Pulmonary artery endothelial cell (primary cell): ENCODE results near the gene SLC12A6. TPM values are rescaled to one million over a fixed set of nuclear protein-coding genes. Genes with fewer than 3 reads are reported as not detected.
"Not testable (repeated sequence)": the region's sequence is repeated elsewhere in the genome, so short reads cannot be mapped to it uniquely, and the experiment has no call there.

ENCODE experiments used
- DNase-seq: peaks from one replicate; pipeline ENCODE4 v3.0.0-alpha.2; 2011; ENCODE audit warnings: low read depth, low spot score
- total RNA-seq: library from RNA; depleted of rRNA; stranded (reverse); fragments of >200 nt; gene quantifications from 2 replicates; pipeline ENCODE4 v1.2.3, GENCODE V29; 2014

Gene SLC12A6
- total RNA-seq, 1 donor from 2014 or later, result 20.3 TPM

DNA sequence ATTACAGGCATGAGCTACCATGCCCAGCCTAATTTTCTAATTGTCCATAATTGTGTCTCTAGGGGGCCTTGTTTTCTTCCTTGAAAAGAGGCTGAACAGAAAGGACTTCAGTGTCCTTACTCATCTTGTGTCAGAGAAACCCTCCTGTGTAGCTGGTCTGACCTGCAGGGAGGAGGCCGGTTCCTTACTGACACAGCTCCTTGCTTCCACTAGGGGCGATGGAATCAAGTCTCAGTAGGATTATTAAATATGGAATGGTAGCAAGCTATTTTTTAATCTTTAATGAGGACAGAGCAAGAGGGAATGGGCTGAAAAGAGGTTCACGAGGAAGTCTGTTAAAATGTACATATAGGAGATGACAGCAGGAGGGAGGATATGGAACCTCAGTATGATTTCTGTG, 20.8 kb upstream of the SLC12A6 start:
- DNase-seq, result no peak

DNA sequence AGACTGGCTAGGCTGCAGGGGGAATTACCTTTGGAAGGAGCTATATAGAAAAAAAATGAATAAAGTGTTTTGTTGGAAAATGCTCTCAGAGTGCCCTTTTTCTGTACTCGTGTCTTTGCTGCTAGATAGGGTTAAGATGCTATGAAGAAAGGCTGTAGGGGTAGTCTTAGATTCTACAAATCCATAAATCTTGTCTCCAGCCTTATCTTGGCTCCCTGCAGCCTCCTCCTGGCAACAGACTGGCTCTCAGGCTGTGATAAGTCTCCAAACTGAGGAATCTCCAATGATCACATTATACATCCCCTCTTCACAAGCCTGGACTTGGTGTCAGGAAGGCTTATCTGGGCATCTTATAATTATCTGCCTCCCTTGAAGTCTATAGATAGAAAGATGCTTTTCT, 20.1 kb upstream of the SLC12A6 start:
- no peak for DNase-seq

DNA sequence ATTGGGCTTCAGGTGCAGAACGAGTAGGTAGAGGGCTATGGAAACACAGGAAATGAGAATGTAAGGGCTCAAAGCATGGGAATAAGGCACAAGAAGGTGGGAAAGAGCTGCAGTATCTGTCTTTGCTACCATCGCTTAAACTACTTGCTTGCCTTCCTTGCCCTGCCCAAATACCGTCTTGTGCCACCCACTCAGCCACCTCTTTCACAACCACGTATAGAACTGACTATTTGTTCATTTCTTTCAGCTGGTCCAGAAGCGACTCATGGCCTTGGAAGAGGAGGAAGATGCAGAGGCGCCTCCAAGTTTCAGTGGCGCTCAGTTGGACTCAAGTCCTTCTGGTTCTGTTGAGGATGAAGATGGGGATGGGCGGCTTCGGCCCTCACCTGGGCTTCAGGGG, 17.7 kb upstream of the SLC12A6 start:
- DNase-seq, result no peak

DNA sequence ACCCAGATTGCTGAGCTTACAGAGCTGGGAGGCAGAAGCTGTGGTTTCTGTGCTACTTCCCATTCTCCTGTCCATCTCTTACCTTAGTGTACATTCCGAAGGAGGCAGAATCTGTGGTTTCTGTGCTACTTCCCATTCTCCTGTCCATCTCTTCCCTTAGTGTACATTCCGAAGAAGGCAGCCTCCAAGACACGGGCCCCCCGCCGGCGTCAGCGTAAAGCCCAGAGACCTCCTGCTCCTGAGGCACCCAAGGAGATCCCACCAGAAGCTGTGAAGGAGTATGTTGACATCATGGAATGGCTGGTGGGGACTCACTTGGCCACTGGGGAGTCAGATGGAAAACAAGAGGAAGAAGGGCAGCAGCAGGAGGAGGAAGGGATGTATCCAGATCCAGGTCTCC, 16.7 kb upstream of the SLC12A6 start:
- DNase-seq, result no peak

DNA sequence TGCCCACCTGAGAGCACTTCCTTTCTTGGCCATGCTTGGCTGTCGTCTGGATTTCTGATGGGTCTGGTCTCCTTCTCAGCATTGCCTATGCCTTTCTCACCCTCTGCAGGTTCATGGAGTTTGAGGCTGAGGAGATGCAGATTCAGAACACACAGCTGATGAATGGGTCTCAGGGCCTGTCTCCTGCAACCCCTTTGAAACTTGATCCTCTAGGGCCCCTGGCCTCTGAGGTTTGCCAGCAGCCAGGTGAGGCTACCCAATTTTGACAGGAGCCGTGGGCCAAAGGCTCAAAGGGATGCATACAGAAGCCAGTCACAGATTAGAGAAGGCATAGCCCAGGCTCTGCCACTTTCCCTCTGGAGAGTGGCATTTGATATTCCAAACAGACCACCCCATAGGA, 16.0 kb upstream of the SLC12A6 start:
- DNase-seq, result no peak

DNA sequence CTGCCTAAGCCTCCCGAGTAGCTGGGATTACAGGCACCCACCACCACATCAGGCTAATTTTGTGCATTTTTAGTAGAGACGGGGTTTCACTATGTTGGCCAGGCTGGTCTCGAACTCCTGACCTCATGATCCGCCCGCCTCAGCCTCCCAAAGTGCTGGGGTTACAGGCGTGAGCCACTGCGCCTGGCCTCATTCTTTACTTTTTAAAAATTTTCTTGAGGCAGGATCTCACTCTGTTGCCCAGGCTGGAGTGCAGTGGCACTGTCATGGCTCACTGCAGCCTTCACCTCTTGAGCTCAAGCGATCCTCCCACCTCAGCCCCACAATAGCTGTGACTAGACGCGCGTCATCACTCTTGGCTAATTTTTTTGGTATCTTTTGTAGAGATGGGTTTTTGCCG, 15.4 kb upstream of the SLC12A6 start:
- DNase-seq, result not testable (repeated sequence)

DNA sequence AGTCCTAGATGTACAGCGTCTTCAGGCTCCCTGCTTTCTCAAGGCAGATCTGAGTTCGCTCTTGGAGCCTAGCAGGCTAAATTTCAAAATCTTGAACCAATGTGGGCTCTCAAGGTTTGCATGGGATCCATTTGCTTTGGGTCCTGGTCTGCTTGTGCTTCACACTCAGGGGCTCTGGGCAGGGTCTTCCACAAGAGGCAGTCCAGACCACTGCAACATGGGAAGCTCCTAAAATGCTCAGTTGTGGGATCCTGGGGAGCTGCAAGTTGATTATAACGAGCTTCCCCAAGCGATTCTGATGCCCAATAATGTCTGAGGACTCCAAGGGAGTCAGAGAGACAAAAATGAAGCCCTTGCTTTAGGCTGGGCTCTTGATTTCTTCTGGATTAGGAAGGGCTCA, 12.2 kb upstream of the SLC12A6 start:
- no peak for DNase-seq

DNA sequence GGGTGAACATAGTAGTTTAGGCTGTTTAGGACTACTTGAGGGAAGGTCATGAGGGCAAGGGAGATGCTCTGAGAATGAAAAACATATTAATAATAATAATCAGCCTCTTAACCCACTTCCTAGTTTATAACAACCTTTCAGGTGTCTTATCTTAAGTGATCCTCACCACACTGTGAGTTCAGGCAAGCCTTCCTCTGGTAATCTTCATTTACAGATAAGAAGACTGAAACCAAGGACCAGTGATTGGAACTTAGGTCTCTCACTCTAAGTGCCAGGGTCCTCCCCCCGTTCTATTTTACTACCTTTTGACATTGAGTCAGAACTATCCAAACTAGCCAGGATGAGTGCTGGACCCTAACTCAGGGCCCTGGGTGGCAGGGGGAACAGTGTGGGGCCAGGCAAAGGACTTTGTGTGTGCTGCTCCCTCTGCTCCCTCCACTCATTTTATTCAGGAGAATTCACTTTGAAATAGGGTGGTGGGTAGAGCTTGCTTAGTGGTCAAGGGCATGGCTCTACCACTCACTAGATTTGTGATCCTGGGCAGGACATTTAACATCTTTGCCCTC, 11.2 kb upstream of the SLC12A6 start:
- DNase-seq, result no peak

DNA sequence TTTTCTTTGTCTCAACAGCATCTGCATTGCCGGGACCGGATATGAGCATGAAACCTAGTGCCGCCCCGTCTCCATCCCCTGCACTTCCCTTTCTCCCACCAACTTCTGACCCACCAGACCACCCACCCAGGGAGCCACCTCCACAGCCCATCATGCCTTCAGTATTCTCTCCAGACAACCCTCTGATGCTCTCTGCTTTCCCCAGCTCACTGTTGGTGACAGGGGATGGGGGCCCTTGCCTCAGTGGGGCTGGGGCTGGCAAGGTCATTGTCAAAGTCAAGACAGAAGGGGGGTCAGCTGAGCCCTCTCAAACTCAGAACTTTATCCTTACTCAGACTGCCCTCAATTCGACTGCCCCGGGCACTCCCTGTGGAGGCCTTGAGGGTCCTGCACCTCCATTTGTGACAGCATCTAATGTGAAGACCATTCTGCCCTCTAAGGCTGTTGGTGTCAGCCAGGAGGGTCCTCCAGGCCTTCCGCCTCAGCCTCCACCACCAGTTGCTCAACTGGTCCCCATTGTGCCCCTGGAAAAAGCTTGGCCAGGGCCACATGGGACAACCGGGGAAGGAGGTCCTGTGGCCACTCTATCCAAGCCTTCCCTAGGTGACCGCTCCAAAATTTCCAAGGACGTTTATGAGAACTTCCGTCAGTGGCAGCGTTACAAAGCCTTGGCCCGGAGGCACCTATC, 10.5 kb upstream of the SLC12A6 start:
- no peak for DNase-seq

DNA sequence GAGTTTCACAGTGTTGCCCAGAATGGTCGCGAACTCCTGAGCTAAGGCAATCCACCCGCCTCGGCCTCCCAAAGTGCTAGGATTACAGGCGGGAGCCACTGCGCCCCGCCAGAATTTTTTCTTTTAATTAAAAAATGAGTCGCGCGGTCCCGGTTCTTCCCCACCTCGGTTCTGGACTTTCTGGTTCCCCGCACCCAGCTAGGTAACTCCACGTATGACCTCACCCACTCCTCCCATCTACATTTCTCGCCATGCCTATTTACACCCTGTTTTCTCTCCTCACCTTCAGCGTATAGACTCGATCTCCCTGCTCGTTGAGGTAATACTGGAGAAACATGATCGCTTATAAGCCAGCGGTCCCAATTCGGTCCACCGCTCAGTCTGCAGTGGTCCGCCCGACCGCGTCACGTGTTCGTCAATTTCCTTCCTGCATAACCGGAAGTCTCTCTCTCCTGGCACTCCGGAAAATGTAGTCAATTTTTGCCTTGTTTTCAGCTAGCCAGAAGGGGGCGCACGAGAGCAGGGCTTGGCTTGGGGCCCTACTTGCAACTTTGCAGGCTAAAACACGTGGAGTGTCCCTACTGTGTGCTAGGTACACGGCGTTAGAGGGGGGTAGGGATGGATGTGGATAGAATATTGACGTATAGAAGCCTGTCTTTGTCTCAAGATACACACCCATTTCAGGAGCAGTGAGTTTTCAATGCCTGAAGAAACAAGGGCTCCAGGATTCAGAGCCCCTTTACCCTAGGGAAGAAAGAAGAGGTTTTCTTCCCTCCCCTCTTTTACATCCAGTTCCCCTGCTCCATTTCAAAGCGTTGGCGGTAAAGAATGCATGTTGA, 5.4 kb upstream of the SLC12A6 start, which contains the start of the genes NOP10 and NUTM1:
NOP10 (minus strand) TSS at position 400 of the 839 bp plus-strand sequence; CDS start at position 337, 63 bp downstream.
NUTM1 (plus strand) TSS at position 579 of the 839 bp plus-strand sequence. CDS start 382 bp downstream, outside the sequence.
- peak; percentile 86 for DNase-seq

DNA sequence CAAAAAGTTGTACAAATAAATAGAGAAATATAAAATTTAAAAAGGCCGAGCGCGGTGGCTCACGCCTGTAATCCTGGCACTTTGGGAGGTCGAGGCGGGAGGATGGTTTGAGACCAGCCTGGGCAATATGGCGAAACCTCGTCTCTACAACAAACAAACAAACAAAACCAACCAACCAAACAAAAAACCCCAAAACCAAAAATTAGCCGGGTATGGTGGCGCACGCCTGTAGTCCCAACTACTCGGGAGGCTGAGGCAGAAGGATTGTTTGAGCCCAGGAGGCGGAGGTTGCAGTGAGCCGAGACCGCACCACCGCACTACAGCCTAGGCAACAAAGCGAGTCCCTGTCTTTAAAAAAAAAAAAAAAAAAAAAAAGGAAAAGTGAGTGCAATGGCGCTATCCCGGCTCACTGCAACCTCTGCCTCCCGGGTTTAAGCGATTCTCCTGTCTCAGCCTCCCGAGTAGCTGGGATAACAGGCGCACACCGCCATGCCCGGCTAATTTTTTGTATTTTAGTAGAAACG, 4.7 kb upstream of the SLC12A6 start:
- DNase-seq, result not testable (repeated sequence)

DNA sequence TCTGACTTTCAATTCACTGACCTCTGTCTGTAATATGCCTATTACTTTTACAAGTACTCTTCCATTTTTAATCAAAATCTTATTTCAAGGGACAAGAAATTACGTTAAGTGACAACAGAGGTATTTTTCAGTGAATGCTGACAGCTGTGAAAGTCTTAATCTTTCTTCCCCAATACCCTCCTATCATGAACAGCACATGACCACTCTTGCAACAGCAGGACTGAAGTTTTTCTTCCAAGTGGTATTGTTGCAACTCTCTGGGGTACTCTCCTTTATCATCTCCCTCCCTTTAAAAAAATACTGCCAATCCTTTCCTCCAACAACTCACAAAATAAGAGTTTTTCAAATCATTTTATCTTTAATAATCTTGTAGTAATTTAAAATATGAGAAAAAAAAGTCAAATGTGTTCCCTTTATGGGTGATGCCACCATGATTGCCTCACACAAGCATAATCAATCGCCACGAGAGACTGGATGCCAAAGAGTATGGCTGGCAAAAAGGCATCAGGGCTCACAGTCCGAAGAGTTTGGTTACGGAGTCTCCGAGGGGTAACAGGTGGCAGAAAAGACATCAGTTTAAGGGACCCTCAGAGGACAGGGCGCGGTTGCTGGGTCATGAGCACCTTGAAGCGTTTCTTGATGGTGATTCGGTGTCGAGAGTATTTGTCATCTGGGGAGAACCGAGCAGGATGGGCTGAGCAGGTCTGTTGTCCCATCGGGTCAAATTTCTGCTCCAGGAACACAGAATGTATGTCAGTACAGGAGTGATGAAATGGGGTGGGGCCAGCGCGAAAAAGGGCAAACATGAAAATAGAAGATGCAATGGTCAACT, 4.0 kb upstream of the SLC12A6 start:
- no peak for DNase-seq

DNA sequence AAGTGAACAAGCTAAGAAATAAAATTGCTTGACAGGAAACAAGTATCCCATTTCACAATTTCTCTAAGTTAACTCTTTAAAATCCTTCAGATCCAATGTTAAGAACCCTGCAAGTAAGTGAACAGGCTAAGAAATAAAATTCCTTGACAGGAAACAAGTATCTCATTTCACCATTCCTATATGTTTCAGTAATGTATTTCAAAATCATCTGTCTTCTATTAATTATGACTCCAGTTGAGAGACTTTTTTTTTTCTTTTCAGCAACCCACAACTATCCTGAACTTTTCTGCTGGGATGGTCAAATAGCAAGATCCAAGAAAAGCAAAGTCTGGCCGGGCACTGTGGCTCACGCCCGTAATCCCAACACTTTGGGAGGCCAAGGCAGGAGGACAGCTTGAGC, 2.4 kb upstream of the SLC12A6 start:
- DNase-seq, result no peak

DNA sequence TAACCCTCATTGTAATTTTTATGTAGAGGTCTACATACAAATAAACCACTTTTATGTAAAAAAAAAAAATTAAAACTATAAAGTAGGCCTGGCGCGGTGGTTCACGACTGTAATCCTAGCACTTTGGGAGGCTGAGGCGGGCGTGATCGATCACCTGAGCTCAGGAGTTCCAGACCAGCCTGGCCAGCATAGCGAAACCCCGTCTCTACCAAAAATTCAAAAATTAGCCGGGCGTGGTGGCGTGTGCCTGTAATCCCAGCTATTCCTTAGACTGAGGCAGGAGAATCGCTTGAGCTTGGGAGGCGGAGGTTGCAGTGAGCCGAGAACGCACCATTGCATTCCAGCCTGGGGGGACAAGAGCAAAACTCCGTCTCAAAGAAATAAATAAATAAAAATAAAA, 766 bp upstream of the SLC12A6 start:
- DNase-seq, result no peak

DNA sequence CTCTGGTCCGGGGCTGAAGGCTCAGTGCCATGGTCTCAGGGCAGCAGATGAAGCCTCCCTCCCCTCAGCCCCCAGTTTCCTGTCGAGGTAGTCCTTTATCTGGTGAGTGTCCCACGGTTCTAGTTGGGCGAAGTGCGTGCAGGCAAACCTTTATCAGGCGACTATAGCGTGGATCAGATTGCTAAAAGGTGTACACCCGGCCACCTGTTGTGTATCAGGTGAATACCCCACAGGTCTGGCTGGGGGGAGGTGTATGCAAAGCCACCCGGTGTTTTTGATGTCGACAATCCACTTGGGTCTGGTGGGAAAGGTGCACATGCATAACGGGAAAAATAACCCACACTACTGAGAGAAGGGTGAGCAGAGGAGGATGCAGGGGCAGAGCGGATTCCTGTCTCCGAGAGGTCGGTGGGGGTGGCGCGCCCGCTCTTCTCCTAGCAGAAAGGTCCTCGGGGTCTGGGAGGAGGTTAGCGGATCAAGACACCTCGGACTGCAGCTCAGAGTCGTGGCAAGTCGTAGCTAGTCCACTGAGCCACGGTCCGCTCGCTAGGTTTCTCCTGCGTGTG, 507 bp downstream of the SLC12A6 start:
- DNase-seq, result no peak

DNA sequence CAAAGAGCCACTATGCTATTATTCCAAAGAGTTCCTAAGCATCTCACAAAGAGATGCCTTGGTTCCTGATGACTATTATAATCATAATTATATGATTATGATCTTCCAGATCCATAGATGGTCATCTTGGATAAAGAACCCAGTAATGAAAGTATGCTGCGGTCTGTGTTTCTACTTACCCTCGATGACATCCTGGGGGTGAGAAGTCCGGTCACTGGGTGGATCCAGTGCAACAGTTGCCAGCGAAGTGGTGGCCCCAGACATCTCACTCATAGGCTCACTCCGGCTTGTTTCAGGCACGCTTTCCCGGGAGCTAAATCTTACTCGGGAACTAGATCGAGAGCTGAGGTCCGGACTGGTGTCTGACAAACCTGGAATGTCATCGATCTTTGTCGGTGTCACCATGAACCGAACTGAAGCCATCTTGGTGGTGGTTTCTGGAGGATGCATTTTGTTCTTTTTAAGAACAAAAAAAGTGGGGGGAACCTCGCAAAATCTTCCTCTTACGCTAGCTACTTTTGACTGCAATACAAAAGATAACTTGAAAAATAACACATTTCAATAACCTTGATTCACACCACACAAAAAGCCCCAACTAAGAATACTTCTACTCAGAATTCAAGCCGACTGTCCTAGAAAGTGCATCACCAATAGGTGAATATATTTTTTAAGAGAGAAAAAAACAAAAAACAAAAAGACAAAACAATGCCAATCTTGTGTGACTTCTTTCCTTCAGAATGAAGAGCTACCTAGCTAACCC, 1.2 kb downstream of the SLC12A6 start:
- no peak for DNase-seq

DNA sequence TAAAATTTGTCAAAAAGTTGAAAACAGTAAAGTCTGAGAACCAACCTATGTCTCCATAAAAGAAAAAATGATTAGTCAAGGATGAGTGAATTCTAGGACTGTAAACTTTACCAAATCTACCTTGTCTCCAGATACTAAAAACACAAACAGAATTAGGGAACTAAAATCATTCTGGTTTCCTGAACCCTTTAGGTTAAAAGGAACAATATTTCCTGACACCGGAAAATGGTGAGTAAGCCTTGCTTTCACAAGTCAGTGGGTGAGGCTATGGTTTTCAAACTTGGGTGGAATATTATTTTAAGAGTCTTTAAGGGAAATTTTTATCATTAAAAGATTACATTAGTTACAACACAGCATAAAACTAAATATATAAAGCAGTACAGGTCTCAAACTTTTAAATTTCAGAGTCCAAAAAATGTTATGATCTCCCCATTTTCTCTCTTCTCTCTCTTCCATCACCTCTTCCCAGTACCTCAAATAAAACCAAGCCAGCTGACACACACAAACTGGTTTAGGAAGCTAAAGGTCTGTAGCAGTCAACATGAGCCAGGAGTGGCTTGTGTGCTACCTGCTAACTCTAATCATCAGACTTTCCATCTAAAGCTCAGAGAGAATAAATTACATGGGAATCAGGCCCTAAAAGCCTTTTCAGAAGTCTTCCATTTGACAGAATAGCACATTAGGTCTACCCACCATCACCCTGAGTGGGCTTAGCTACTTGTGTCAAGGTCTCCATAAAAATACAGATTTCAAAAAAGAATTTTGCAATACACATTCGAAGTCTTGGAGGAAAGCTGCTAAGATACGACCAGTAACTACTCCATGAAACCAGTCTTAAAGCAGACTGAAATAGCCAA, 2.2 kb downstream of the SLC12A6 start:
- no peak for DNase-seq

DNA sequence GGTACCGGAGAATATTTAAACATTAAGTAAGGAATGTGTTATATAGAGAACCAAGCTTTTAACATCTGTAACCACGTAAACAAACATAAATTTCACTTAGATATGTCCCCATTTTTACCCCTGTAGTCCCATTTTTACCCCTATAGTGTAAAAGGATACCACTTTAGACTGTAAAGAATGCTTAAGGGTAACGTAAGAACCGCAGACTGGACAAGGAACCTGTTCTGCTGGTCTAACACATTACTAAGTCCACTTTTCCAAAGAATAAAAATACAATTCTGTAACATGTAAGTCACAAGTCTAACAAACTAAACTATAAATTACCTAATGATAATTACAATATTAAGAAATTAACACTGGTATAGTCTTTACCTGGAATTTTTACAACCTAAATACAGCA, 2.9 kb downstream of the SLC12A6 start:
- DNase-seq, result no peak

DNA sequence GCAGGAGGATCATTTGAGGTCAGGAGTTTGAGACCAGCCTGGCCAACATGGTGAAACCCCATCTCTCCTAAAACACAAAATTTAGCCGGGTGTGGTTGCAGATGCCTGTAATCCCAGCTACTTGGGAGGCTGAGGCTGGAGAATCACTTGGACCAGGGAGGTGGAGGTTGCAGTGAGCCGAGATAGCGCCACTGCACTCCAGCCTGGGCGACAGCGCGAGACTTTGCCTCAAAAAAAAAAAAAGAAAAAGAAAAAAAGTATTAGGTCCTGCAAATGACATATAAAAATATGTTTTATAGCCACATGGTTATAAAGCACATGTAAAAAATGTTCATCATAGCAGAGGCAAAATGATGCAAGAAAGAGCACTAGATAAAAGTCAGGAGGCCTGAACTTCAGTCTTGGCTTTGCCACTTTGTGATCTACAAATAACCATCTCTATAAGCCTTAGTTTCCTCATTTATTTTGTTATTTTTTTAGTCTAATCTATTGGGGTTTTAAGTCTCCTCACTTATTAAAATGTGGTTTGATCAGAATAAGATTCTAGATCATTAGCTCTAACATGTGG, 4.9 kb downstream of the SLC12A6 start:
- DNase-seq, result no peak
